ENCODE measurements around the gene SLC25A42. TPM values are rescaled to one million over a fixed set of nuclear protein-coding genes. Genes with fewer than 3 reads are reported as not detected.
"Not testable (repeated sequence)": the region's sequence is repeated elsewhere in the genome, so short reads cannot be mapped to it uniquely, and the experiment has no call there.

Gene SLC25A42
- total RNA-seq, 1 experiment from 2014 or later = 8.1 TPM

- TF ChIP-seq, protein P1, sequence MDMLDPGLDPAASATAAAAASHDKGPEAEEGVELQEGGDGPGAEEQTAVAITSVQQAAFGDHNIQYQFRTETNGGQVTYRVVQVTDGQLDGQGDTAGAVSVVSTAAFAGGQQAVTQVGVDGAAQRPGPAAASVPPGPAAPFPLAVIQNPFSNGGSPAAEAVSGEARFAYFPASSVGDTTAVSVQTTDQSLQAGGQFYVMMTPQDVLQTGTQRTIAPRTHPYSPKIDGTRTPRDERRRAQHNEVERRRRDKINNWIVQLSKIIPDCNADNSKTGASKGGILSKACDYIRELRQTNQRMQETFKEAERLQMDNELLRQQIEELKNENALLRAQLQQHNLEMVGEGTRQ (CRISPR knock-in tag; IDR thresholded peaks at IDR 0.05) = no peak
- TF ChIP-seq SP1 (CRISPR knock-in tag; conservative IDR thresholded peaks at IDR 0.05) (peak; percentile 87), CBFB (CRISPR knock-in tag; IDR thresholded peaks at IDR 0.05; ENCODE audit: low read depth) (no peak), FOXP1 (CRISPR knock-in tag; IDR thresholded peaks at IDR 0.05; ENCODE audit: borderline replicate concordance) (no peak), NFE2L1 (CRISPR knock-in tag; IDR thresholded peaks at IDR 0.05) (no peak), ZNF263 (CRISPR knock-in tag; IDR thresholded peaks at IDR 0.05; ENCODE audit: low read depth) (no peak), ZNF121 (CRISPR knock-in tag; IDR thresholded peaks at IDR 0.05) (no peak), TEAD4 (CRISPR knock-in tag; IDR thresholded peaks at IDR 0.05) (no peak), FOXK1 (CRISPR knock-in tag; IDR thresholded peaks at IDR 0.05) (peak; percentile 53; the same call in 1 of the 2 replicates), KAT7 (CRISPR knock-in tag; IDR thresholded peaks at IDR 0.05; ENCODE audit: borderline replicate concordance) (no peak), OVOL2 (CRISPR knock-in tag; IDR thresholded peaks at IDR 0.05; ENCODE audit: borderline replicate concordance) (no peak), GABPB1 (CRISPR knock-in tag; IDR thresholded peaks at IDR 0.05) (no peak), PREB (CRISPR knock-in tag; IDR thresholded peaks at IDR 0.05; ENCODE audit: borderline replicate concordance) (no peak), USF1 (CRISPR knock-in tag; IDR thresholded peaks at IDR 0.05) (no peak), ZNF138 (CRISPR knock-in tag; conservative IDR thresholded peaks at IDR 0.05) (no peak), JUN (CRISPR knock-in tag; IDR thresholded peaks at IDR 0.05) (no peak)
- TF ChIP-seq, protein P2, sequence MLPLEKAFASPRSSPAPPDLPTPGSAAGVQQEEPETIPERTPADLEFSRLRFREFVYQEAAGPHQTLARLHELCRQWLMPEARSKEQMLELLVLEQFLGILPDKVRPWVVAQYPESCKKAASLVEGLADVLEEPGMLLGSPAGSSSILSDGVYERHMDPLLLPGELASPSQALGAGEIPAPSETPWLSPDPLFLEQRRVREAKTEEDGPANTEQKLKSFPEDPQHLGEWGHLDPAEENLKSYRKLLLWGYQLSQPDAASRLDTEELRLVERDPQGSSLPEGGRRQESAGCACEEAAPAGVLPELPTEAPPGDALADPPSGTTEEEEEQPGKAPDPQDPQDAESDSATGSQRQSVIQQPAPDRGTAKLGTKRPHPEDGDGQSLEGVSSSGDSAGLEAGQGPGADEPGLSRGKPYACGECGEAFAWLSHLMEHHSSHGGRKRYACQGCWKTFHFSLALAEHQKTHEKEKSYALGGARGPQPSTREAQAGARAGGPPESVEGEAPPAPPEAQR (CRISPR knock-in tag; IDR thresholded peaks at IDR 0.05) = no peak
- TF ChIP-seq, protein P3, sequence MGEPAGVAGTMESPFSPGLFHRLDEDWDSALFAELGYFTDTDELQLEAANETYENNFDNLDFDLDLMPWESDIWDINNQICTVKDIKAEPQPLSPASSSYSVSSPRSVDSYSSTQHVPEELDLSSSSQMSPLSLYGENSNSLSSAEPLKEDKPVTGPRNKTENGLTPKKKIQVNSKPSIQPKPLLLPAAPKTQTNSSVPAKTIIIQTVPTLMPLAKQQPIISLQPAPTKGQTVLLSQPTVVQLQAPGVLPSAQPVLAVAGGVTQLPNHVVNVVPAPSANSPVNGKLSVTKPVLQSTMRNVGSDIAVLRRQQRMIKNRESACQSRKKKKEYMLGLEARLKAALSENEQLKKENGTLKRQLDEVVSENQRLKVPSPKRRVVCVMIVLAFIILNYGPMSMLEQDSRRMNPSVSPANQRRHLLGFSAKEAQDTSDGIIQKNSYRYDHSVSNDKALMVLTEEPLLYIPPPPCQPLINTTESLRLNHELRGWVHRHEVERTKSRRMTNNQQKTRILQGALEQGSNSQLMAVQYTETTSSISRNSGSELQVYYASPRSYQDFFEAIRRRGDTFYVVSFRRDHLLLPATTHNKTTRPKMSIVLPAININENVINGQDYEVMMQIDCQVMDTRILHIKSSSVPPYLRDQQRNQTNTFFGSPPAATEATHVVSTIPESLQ (CRISPR knock-in tag; IDR thresholded peaks at IDR 0.05) = no peak
- TF ChIP-seq, protein P4, sequence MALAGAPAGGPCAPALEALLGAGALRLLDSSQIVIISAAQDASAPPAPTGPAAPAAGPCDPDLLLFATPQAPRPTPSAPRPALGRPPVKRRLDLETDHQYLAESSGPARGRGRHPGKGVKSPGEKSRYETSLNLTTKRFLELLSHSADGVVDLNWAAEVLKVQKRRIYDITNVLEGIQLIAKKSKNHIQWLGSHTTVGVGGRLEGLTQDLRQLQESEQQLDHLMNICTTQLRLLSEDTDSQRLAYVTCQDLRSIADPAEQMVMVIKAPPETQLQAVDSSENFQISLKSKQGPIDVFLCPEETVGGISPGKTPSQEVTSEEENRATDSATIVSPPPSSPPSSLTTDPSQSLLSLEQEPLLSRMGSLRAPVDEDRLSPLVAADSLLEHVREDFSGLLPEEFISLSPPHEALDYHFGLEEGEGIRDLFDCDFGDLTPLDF (CRISPR knock-in tag; IDR thresholded peaks at IDR 0.05) = no peak
- TF ChIP-seq, protein P5, sequence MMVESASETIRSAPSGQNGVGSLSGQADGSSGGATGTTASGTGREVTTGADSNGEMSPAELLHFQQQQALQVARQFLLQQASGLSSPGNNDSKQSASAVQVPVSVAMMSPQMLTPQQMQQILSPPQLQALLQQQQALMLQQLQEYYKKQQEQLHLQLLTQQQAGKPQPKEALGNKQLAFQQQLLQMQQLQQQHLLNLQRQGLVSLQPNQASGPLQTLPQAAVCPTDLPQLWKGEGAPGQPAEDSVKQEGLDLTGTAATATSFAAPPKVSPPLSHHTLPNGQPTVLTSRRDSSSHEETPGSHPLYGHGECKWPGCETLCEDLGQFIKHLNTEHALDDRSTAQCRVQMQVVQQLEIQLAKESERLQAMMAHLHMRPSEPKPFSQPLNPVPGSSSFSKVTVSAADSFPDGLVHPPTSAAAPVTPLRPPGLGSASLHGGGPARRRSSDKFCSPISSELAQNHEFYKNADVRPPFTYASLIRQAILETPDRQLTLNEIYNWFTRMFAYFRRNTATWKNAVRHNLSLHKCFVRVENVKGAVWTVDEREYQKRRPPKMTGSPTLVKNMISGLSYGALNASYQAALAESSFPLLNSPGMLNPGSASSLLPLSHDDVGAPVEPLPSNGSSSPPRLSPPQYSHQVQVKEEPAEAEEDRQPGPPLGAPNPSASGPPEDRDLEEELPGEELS (CRISPR knock-in tag; IDR thresholded peaks at IDR 0.05) = no peak
Observed at GRCh38 chr19:19134687-19135158, 70.9 kb downstream of the SLC25A42 start (continued).

DNA sequence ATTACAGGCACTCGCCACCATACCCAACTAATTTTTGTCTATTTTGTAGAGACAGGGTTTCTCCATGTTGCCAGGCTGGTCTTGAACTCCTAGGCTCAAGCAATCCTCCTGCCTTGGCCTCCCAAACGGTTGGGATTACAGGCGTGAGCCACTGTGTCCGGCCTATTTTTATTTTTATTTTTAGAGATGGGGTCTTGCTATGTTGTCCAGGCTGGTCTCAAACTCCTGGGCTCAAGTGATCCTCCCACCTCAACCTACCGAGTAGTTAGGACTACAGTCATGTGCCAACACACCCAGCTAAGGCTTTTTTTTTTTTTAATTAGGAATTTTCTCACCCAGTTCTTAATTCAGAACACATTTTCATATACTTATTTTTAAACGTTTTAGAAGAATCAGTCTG is 71.9 kb downstream of the SLC25A42 start:
- POLR2A ChIA-PET, ATAC-seq: not testable (repeated sequence)

More for the DNA sequence above, 71.9 kb downstream of the SLC25A42 start:
- H3K4me1 Mint-ChIP-seq = peaks cover 18% of the 10 kb centered on the region
- H3K4me3 Mint-ChIP-seq; H3K27ac Mint-ChIP-seq; DNase-seq (ENCODE audit: low spot score): not testable (repeated sequence)
- H3K9me3 Mint-ChIP-seq = peaks cover 12% of the 10 kb centered on the region
- H3K36me3 Mint-ChIP-seq = peaks cover 22% of the 10 kb centered on the region
- peaks cover 29% of the 10 kb centered on the region for H3K27me3 Mint-ChIP-seq (ENCODE audit: low read depth)
- CTCF ChIA-PET = interaction anchor here (0.9 to 2.1 kb wide), 10 partner anchors 10 to 207 kb away, joined by 3 to 10 read pairs (median 5); no protein-coding TSS in a partner anchor
